ENCODE results near the gene NIBAN1.

The NIBAN1 gene

GRCh38 chr1:184947497-184948256 is 26.6 kb downstream of the NIBAN1 start:
- Histone ChIP-seq H3F3A (ENCODE audit: low read depth) (no peaks in the 10 kb centered on the region), H3K4me3 (ENCODE audit: low read length, poor library complexity, severe bottlenecking) (no peak overlapping the region), H3K27me3 (ENCODE audit: insufficient read depth, low read length, poor library complexity, severe bottlenecking) (peaks cover 25% of the 10 kb centered on the region), H2AFZ (ENCODE audit: low read length) (no peak overlapping the region), H3K9me3 (ENCODE audit: insufficient read depth, low read depth, low read length) (no peaks in the 10 kb centered on the region), H3K79me2 (ENCODE audit: insufficient read depth, low read length) (no peaks in the 10 kb centered on the region), H3K4me2 (ENCODE audit: low read depth, low read length, poor library complexity, severe bottlenecking) (no peak overlapping the region), H4K20me1 (ENCODE audit: insufficient read depth, low read length, poor library complexity, severe bottlenecking) (no peaks in the 10 kb centered on the region), H3K4me1 (ENCODE audit: insufficient read depth, low read length, poor library complexity, severe bottlenecking) (no peaks in the 10 kb centered on the region), H3K9me2 (replicated peaks; ENCODE audit: low read depth, low read length) (no peaks in the 10 kb centered on the region), H3K9ac (ENCODE audit: low read depth, low read length, poor library complexity, severe bottlenecking) (no peak overlapping the region), H3K36me3 (ENCODE audit: insufficient read depth, low read length) (no peaks in the 10 kb centered on the region)
- TF ChIP-seq EZH2phosphoT487 (IDR thresholded peaks at IDR 0.05; ENCODE audit: borderline replicate concordance) = no peak
- TF ChIP-seq, protein P1, sequence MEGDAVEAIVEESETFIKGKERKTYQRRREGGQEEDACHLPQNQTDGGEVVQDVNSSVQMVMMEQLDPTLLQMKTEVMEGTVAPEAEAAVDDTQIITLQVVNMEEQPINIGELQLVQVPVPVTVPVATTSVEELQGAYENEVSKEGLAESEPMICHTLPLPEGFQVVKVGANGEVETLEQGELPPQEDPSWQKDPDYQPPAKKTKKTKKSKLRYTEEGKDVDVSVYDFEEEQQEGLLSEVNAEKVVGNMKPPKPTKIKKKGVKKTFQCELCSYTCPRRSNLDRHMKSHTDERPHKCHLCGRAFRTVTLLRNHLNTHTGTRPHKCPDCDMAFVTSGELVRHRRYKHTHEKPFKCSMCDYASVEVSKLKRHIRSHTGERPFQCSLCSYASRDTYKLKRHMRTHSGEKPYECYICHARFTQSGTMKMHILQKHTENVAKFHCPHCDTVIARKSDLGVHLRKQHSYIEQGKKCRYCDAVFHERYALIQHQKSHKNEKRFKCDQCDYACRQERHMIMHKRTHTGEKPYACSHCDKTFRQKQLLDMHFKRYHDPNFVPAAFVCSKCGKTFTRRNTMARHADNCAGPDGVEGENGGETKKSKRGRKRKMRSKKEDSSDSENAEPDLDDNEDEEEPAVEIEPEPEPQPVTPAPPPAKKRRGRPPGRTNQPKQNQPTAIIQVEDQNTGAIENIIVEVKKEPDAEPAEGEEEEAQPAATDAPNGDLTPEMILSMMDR (conservative IDR thresholded peaks at IDR 0.05; ENCODE audit: low read length) = no peak

GRCh38 chr1:184945678-184946412 is 28.5 kb downstream of the NIBAN1 start:
- no peak overlapping the region for H3K9ac ChIP-seq (ENCODE audit: low read depth, low read length, poor library complexity, severe bottlenecking)
- H3K4me2 ChIP-seq (ENCODE audit: low read depth, low read length, poor library complexity, severe bottlenecking) = no peak overlapping the region
- no peaks in the 10 kb centered on the region for H4K20me1 ChIP-seq (ENCODE audit: insufficient read depth, low read length, poor library complexity, severe bottlenecking)
- H3K79me2 ChIP-seq (ENCODE audit: insufficient read depth, low read length) = no peaks in the 10 kb centered on the region
- no peaks in the 10 kb centered on the region for H3K36me3 ChIP-seq (ENCODE audit: insufficient read depth, low read length)
- H3K4me1 ChIP-seq (ENCODE audit: insufficient read depth, low read length, poor library complexity, severe bottlenecking) = no peaks in the 10 kb centered on the region
- no peak for TF ChIP-seq EZH2phosphoT487 (IDR thresholded peaks at IDR 0.05; ENCODE audit: borderline replicate concordance)
- TF ChIP-seq, protein P1 (conservative IDR thresholded peaks at IDR 0.05; ENCODE audit: low read length) = no peak
- H2AFZ ChIP-seq (ENCODE audit: low read length) = no peak overlapping the region
- H3K9me2 ChIP-seq (replicated peaks; ENCODE audit: low read depth, low read length) = no peaks in the 10 kb centered on the region
- no peaks in the 10 kb centered on the region for H3K9me3 ChIP-seq (ENCODE audit: insufficient read depth, low read depth, low read length)
- no peaks in the 10 kb centered on the region for H3F3A ChIP-seq (ENCODE audit: low read depth)
- H3K4me3 ChIP-seq (ENCODE audit: low read length, poor library complexity, severe bottlenecking) = no peak overlapping the region
- H3K27me3 ChIP-seq (ENCODE audit: insufficient read depth, low read length, poor library complexity, severe bottlenecking) = peaks cover 34% of the 10 kb centered on the region

- Histone ChIP-seq H4K20me1 (ENCODE audit: insufficient read depth, low read length, poor library complexity, severe bottlenecking) (no peaks in the 10 kb centered on the region), H3K9ac (ENCODE audit: low read depth, low read length, poor library complexity, severe bottlenecking) (no peak overlapping the region), H3K27me3 (ENCODE audit: insufficient read depth, low read length, poor library complexity, severe bottlenecking) (peaks cover 42% of the 10 kb centered on the region), H3K9me3 (ENCODE audit: insufficient read depth, low read depth, low read length) (no peaks in the 10 kb centered on the region), H3K4me1 (ENCODE audit: insufficient read depth, low read length, poor library complexity, severe bottlenecking) (no peaks in the 10 kb centered on the region), H3K79me2 (ENCODE audit: insufficient read depth, low read length) (no peaks in the 10 kb centered on the region), H3K36me3 (ENCODE audit: insufficient read depth, low read length) (no peaks in the 10 kb centered on the region), H3F3A (ENCODE audit: low read depth) (no peaks in the 10 kb centered on the region), H2AFZ (ENCODE audit: low read length) (no peak overlapping the region), H3K9me2 (replicated peaks; ENCODE audit: low read depth, low read length) (no peaks in the 10 kb centered on the region), H3K4me2 (ENCODE audit: low read depth, low read length, poor library complexity, severe bottlenecking) (no peak overlapping the region), H3K4me3 (ENCODE audit: low read length, poor library complexity, severe bottlenecking) (no peak overlapping the region)
- TF ChIP-seq, protein P1 (conservative IDR thresholded peaks at IDR 0.05; ENCODE audit: low read length) = no peak
- no peak for TF ChIP-seq EZH2phosphoT487 (IDR thresholded peaks at IDR 0.05; ENCODE audit: borderline replicate concordance)
These were observed 29.3 kb downstream of the NIBAN1 start for GRCh38 chr1:184945029-184945428.

Measured in Loucy (cell line).